ENCODE data around the gene NSD1.

DNA sequence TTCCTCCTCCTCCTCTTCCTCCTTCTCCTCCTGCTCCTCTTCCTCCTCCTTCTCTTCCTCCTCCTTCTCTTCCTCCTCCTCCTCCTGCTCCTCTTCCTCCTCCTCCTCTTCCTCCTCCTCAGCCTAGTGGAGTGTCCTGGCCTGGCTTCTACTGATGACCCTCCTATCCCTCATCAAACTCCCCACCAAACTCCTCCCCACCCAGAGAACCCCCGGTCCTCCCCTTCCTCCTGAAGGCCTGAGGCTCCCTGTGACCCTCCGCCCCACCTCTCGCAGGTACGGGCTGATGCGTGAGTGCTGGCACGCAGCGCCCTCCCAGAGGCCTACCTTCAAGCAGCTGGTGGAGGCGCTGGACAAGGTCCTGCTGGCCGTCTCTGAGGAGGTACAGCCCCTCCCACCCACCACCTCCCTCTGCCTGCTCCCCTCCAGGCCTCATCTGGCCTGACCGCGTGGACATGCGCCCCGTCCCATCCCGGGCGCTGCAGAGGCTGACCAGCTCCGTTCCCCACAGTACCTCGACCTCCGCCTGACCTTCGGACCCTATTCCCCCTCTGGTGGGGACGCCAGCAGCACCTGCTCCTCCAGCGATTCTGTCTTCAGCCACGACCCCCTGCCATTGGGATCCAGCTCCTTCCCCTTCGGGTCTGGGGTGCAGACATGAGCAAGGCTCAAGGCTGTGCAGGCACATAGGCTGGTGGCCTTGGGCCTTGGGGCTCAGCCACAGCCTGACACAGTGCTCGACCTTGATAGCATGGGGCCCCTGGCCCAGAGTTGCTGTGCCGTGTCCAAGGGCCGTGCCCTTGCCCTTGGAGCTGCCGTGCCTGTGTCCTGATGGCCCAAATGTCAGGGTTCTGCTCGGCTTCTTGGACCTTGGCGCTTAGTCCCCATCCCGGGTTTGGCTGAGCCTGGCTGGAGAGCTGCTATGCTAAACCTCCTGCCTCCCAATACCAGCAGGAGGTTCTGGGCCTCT is 36.3 kb upstream of the NSD1 start:
- TF ChIP-seq, protein P1, sequence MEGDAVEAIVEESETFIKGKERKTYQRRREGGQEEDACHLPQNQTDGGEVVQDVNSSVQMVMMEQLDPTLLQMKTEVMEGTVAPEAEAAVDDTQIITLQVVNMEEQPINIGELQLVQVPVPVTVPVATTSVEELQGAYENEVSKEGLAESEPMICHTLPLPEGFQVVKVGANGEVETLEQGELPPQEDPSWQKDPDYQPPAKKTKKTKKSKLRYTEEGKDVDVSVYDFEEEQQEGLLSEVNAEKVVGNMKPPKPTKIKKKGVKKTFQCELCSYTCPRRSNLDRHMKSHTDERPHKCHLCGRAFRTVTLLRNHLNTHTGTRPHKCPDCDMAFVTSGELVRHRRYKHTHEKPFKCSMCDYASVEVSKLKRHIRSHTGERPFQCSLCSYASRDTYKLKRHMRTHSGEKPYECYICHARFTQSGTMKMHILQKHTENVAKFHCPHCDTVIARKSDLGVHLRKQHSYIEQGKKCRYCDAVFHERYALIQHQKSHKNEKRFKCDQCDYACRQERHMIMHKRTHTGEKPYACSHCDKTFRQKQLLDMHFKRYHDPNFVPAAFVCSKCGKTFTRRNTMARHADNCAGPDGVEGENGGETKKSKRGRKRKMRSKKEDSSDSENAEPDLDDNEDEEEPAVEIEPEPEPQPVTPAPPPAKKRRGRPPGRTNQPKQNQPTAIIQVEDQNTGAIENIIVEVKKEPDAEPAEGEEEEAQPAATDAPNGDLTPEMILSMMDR (IDR thresholded peaks at IDR 0.05): no peak
- TF ChIP-seq POLR2AphosphoS5 (IDR thresholded peaks at IDR 0.05) (no peak), POLR2A (IDR thresholded peaks at IDR 0.05) (no peak)
